ENCODE results near the gene SDK2. TPM values are rescaled to one million over a fixed set of nuclear protein-coding genes. Genes with fewer than 3 reads are reported as not detected.

The SDK2 gene
- total and polyA plus RNA-seq, 7 experiments from 2014 or later: 0.64 to 14.1 (median 8.2) TPM

GRCh38 chr17:73291260-73291801, 352.9 kb downstream of the SDK2 start:
- ATAC-seq: peak; percentile 88

GRCh38 chr17:73290399-73291259, 353.6 kb downstream of the SDK2 start:
- Histone ChIP-seq H3K4me3 (ENCODE audit: low read length) (no peak overlapping the region), H3K27ac (ENCODE audit: low read depth, low read length) (no peak overlapping the region), H3K9me3 (ENCODE audit: control insufficient read depth in 2 of 3, low read length in 3 of 3) (no peaks in the 10 kb centered on the region), H3K36me3 (ENCODE audit: control insufficient read depth in 2 of 3, insufficient read depth in 3 of 3, low read length in 3 of 3) (no peaks in the 10 kb centered on the region), H3K4me1 (ENCODE audit: control insufficient read depth in 2 of 2, insufficient read depth in 2 of 2, low read length in 2 of 2) (no peaks in the 10 kb centered on the region), H3K27me3 (ENCODE audit: control insufficient read depth in 2 of 2, insufficient read depth in 2 of 2, low read length in 2 of 2) (no peaks in the 10 kb centered on the region)
- POLR2A ChIA-PET: no interaction called here
- Mint-ChIP-seq H3K4me3 (no peak overlapping the region), H3K27ac (no peak overlapping the region), H3K4me1 (peaks cover 6 to 13% (median 11%) of the 10 kb centered on the region in 7 donors), H3K36me3 (no peaks in the 10 kb centered on the region), H3K9me3 (peaks cover 0 to 2% (median 0%) of the 10 kb centered on the region in 11 donors), H3K27me3 (peaks cover 0 to 3% (median 0%) of the 10 kb centered on the region in 5 donors)
- CTCF ChIA-PET: no interaction called here
- no peak for DNase-seq
- intact Hi-C loops (cut with micrococcal nuclease): no loop called here
- peak; percentile 22 for ATAC-seq

More at GRCh38 chr17:73291260-73291801, 352.9 kb downstream of the SDK2 start:
- H3K9me3 Mint-ChIP-seq: peaks cover 0 to 2% (median 0%) of the 10 kb centered on the region in 11 donors
- H3K36me3 Mint-ChIP-seq: no peaks in the 10 kb centered on the region
- Histone ChIP-seq H3K4me3 (ENCODE audit: low read length) (no peak overlapping the region), H3K27me3 (ENCODE audit: control insufficient read depth in 2 of 2, insufficient read depth in 2 of 2, low read length in 2 of 2) (no peaks in the 10 kb centered on the region), H3K27ac (ENCODE audit: low read depth, low read length) (no peak overlapping the region), H3K9me3 (ENCODE audit: control insufficient read depth in 2 of 3, low read length in 3 of 3) (no peaks in the 10 kb centered on the region), H3K4me1 (ENCODE audit: control insufficient read depth in 2 of 2, insufficient read depth in 2 of 2, low read length in 2 of 2) (no peaks in the 10 kb centered on the region), H3K36me3 (ENCODE audit: control insufficient read depth in 2 of 3, insufficient read depth in 3 of 3, low read length in 3 of 3) (no peaks in the 10 kb centered on the region)
- POLR2A ChIA-PET: no interaction called here
- no peak overlapping the region for H3K4me3 Mint-ChIP-seq
- no peak for DNase-seq
- H3K4me1 Mint-ChIP-seq: peaks cover 6 to 13% (median 11%) of the 10 kb centered on the region in 7 donors
- CTCF ChIA-PET: interaction anchor here (0.6 kb wide), 1 partner anchor 417 kb away, joined by 3 read pairs; no protein-coding TSS in a partner anchor
- intact Hi-C loops (cut with micrococcal nuclease): no loop called here
- H3K27me3 Mint-ChIP-seq: peaks cover 0 to 3% (median 0%) of the 10 kb centered on the region in 5 donors
- H3K27ac Mint-ChIP-seq: no peak overlapping the region

- intact Hi-C loops (cut with micrococcal nuclease): no loop called here
- peak overlapping the region in 1 of 10 donors; percentile 36 for H3K4me3 Mint-ChIP-seq
- peaks cover 0 to 2% (median 0%) of the 10 kb centered on the region in 11 donors for H3K9me3 Mint-ChIP-seq
- H3K27me3 Mint-ChIP-seq: peaks cover 0 to 3% (median 0%) of the 10 kb centered on the region in 5 donors
- Histone ChIP-seq H3K4me3 (ENCODE audit: low read length) (no peak overlapping the region), H3K36me3 (ENCODE audit: control insufficient read depth in 2 of 3, insufficient read depth in 3 of 3, low read length in 3 of 3) (no peaks in the 10 kb centered on the region), H3K4me1 (ENCODE audit: control insufficient read depth in 2 of 2, insufficient read depth in 2 of 2, low read length in 2 of 2) (no peaks in the 10 kb centered on the region), H3K9me3 (ENCODE audit: control insufficient read depth in 2 of 3, low read length in 3 of 3) (no peaks in the 10 kb centered on the region), H3K27me3 (ENCODE audit: control insufficient read depth in 2 of 2, insufficient read depth in 2 of 2, low read length in 2 of 2) (no peaks in the 10 kb centered on the region), H3K27ac (ENCODE audit: low read depth, low read length) (no peak overlapping the region)
- ATAC-seq (no peak), DNase-seq (no peak)
- H3K36me3 Mint-ChIP-seq: no peaks in the 10 kb centered on the region
- no peak overlapping the region for H3K27ac Mint-ChIP-seq
- POLR2A ChIA-PET: no interaction called here
- CTCF ChIA-PET: no interaction called here
- peaks cover 6 to 13% (median 11%) of the 10 kb centered on the region in 7 donors for H3K4me1 Mint-ChIP-seq
Observed at GRCh38 chr17:73289549-73290254, 354.5 kb downstream of the SDK2 start.

- Histone ChIP-seq H3K4me3 (ENCODE audit: low read length) (no peak overlapping the region), H3K36me3 (ENCODE audit: control insufficient read depth in 2 of 3, insufficient read depth in 3 of 3, low read length in 3 of 3) (no peaks in the 10 kb centered on the region), H3K9me3 (ENCODE audit: control insufficient read depth in 2 of 3, low read length in 3 of 3) (no peaks in the 10 kb centered on the region), H3K4me1 (ENCODE audit: control insufficient read depth in 2 of 2, insufficient read depth in 2 of 2, low read length in 2 of 2) (no peaks in the 10 kb centered on the region), H3K27me3 (ENCODE audit: control insufficient read depth in 2 of 2, insufficient read depth in 2 of 2, low read length in 2 of 2) (no peaks in the 10 kb centered on the region), H3K27ac (ENCODE audit: low read depth, low read length) (no peak overlapping the region)
- ATAC-seq: no peak
- peaks cover 0 to 3% (median 0%) of the 10 kb centered on the region in 5 donors for H3K27me3 Mint-ChIP-seq
- no peaks in the 10 kb centered on the region for H3K36me3 Mint-ChIP-seq
- peaks cover 0 to 2% (median 0%) of the 10 kb centered on the region in 11 donors for H3K9me3 Mint-ChIP-seq
- ChIA-PET POLR2A (no interaction called here), CTCF (no interaction called here)
- H3K27ac Mint-ChIP-seq: no peak overlapping the region
- intact Hi-C loops (cut with micrococcal nuclease): no loop called here
- no peak overlapping the region for H3K4me3 Mint-ChIP-seq
- no peak for DNase-seq
- H3K4me1 Mint-ChIP-seq: peaks cover 6 to 13% (median 11%) of the 10 kb centered on the region in 7 donors
Observed at GRCh38 chr17:73288534-73289302, 355.5 kb downstream of the SDK2 start.

- ATAC-seq (no peak), DNase-seq (no peak)
- Mint-ChIP-seq H3K27ac (no peak overlapping the region), H3K27me3 (peaks cover 0 to 3% (median 0%) of the 10 kb centered on the region in 5 donors), H3K9me3 (peaks cover 0 to 2% (median 0%) of the 10 kb centered on the region in 11 donors), H3K36me3 (no peaks in the 10 kb centered on the region), H3K4me3 (no peak overlapping the region), H3K4me1 (peaks cover 6 to 13% (median 11%) of the 10 kb centered on the region in 7 donors)
- Histone ChIP-seq H3K36me3 (ENCODE audit: control insufficient read depth in 2 of 3, insufficient read depth in 3 of 3, low read length in 3 of 3) (no peaks in the 10 kb centered on the region), H3K9me3 (ENCODE audit: control insufficient read depth in 2 of 3, low read length in 3 of 3) (no peaks in the 10 kb centered on the region), H3K27ac (ENCODE audit: low read depth, low read length) (no peak overlapping the region), H3K4me1 (ENCODE audit: control insufficient read depth in 2 of 2, insufficient read depth in 2 of 2, low read length in 2 of 2) (no peaks in the 10 kb centered on the region), H3K27me3 (ENCODE audit: control insufficient read depth in 2 of 2, insufficient read depth in 2 of 2, low read length in 2 of 2) (no peaks in the 10 kb centered on the region), H3K4me3 (ENCODE audit: low read length) (no peak overlapping the region)
- POLR2A ChIA-PET: no interaction called here
- intact Hi-C loops (cut with micrococcal nuclease): no loop called here
- CTCF ChIA-PET: no interaction called here
Observed at GRCh38 chr17:73286863-73287296, 357.4 kb downstream of the SDK2 start.

All from naive thymus-derived CD4-positive, alpha-beta T cell (primary cell).